HL-60/S4 (cell line): ENCODE results near the gene AGBL5.
"Not testable (repeated sequence)": the region's sequence is repeated elsewhere in the genome, so short reads cannot be mapped to it uniquely, and the experiment has no call there.

Source experiments
- in situ Hi-C: fragments of 300-500 bp; cut with MboI; formaldehyde crosslinking; loops from 2 replicates; pipeline ENCODE4 v1.14.3; 2022; ENCODE audit warnings: low sequenced_read_pairs

The AGBL5 gene

GRCh38 chr2:27110603-27111352 is 59.3 kb downstream of the AGBL5 start:
- in situ Hi-C loops, result not testable (repeated sequence)

- in situ Hi-C loops, result not testable (repeated sequence)
Measured at GRCh38 chr2:27111392-27112078, 60.1 kb downstream of the AGBL5 start.

DNA sequence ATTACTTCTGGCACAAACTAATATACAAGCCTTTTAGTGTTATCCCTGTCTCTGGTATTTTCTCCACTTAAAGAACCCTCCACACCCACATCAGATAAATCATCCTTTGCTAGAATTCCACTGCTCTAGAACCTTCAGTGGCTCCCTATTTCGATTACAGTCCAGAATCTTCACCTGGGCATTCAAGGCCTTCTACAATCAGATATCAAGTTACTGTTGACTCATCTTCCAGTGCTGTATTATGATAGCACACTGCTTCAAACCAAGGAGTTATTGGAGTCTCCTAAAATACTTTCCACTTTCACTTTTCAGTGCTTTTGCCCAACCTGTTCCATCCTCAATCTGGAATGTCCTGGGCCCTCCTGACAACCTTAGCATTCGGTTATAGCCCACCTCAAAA is 64.1 kb downstream of the AGBL5 start:
- in situ Hi-C loops, result no loop called here

- in situ Hi-C loops, result no loop called here
Measured at GRCh38 chr2:27117995-27118524, 66.6 kb downstream of the AGBL5 start.

- in situ Hi-C loops, result no loop called here
Measured at GRCh38 chr2:27118525-27119329, 67.3 kb downstream of the AGBL5 start, which contains the start of gene CGREF1. CGREF1 (minus strand) TSS chr2:27119128; CDS start chr2:27104366, 14,762 bp downstream.

DNA sequence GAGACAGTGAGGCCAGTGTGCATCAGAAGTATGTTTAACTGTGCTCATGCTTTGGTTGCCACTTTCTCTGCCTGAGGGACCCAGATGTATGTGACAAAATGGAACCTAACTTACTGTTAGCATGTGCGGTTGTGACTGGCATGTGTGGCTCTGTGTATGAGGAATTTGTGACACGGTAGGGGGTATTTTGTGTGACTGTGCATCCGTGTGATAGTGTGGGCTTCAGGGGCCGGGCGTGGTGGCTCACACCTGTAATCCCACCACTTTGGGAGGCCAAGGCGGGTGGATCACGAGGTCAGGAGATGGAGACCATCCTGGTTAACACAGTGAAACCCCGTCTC is 67.8 kb downstream of the AGBL5 start:
- in situ Hi-C loops, result not testable (repeated sequence)
